ENCODE results near the gene CCNY. TPM values are rescaled to one million over a fixed set of nuclear protein-coding genes. Genes with fewer than 3 reads are reported as not detected.

Gene CCNY
- total RNA-seq, 4 donors from 2014 or later, result 22.4 to 35.1 (median 29.9) TPM

GRCh38 chr10:35594115-35595079, 258.1 kb downstream of the CCNY start:
- H3K27me3 ChIP-seq, result peaks cover 3% of the 10 kb centered on the region
- H3K4me1 ChIP-seq, result no peaks in the 10 kb centered on the region
- no peak for DNase-seq (ENCODE audit: low spot score in 2 of 2)
- H3K4me3 ChIP-seq, result no peak overlapping the region
- 64% methylated on average over 14 of the region's 14 CpGs for WGBS
- H3K27ac ChIP-seq, result no peak overlapping the region
- TF ChIP-seq EP300 (IDR thresholded peaks at IDR 0.05) (no peak), POLR2AphosphoS5 (IDR thresholded peaks at IDR 0.05) (no peak), POLR2A (IDR thresholded peaks at IDR 0.05) (no peak)
- TF ChIP-seq, protein P1, sequence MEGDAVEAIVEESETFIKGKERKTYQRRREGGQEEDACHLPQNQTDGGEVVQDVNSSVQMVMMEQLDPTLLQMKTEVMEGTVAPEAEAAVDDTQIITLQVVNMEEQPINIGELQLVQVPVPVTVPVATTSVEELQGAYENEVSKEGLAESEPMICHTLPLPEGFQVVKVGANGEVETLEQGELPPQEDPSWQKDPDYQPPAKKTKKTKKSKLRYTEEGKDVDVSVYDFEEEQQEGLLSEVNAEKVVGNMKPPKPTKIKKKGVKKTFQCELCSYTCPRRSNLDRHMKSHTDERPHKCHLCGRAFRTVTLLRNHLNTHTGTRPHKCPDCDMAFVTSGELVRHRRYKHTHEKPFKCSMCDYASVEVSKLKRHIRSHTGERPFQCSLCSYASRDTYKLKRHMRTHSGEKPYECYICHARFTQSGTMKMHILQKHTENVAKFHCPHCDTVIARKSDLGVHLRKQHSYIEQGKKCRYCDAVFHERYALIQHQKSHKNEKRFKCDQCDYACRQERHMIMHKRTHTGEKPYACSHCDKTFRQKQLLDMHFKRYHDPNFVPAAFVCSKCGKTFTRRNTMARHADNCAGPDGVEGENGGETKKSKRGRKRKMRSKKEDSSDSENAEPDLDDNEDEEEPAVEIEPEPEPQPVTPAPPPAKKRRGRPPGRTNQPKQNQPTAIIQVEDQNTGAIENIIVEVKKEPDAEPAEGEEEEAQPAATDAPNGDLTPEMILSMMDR (IDR thresholded peaks at IDR 0.05), result no peak
- H3K36me3 ChIP-seq, result no peaks in the 10 kb centered on the region
- H3K9me3 ChIP-seq, result no peaks in the 10 kb centered on the region

- Histone ChIP-seq H3K4me3 (no peak overlapping the region), H3K4me1 (no peaks in the 10 kb centered on the region), H3K9me3 (no peaks in the 10 kb centered on the region), H3K27ac (no peak overlapping the region), H3K36me3 (no peaks in the 10 kb centered on the region), H3K27me3 (peaks cover 5% of the 10 kb centered on the region)
- WGBS, result 44% methylated on average over 3 of the region's 3 CpGs
- DNase-seq (ENCODE audit: low spot score in 2 of 2), result no peak
- TF ChIP-seq POLR2AphosphoS5 (IDR thresholded peaks at IDR 0.05) (no peak), POLR2A (IDR thresholded peaks at IDR 0.05) (no peak), EP300 (IDR thresholded peaks at IDR 0.05) (no peak)
- TF ChIP-seq, protein P1 (IDR thresholded peaks at IDR 0.05), result no peak
Observed at GRCh38 chr10:35595106-35595505, 258.8 kb downstream of the CCNY start.

- peaks cover 18% of the 10 kb centered on the region for H3K27me3 ChIP-seq
- DNase-seq (ENCODE audit: low spot score in 2 of 2), result no peak
- WGBS, result 42% methylated on average over 6 of the region's 6 CpGs
Observed at GRCh38 chr10:35598379-35598778, 262.1 kb downstream of the CCNY start.

GRCh38 chr10:35600193-35600592, 263.9 kb downstream of the CCNY start:
- Histone ChIP-seq H3K4me3 (no peak overlapping the region), H3K27ac (no peak overlapping the region), H3K27me3 (peaks cover 22% of the 10 kb centered on the region), H3K36me3 (no peaks in the 10 kb centered on the region), H3K9me3 (no peaks in the 10 kb centered on the region), H3K4me1 (no peaks in the 10 kb centered on the region)
- 77% methylated on average over 2 of the region's 2 CpGs for WGBS
- no peak for DNase-seq (ENCODE audit: low spot score in 2 of 2)
- TF ChIP-seq, protein P1 (IDR thresholded peaks at IDR 0.05), result no peak
- no peak for TF ChIP-seq EP300 (IDR thresholded peaks at IDR 0.05)
- TF ChIP-seq POLR2A (IDR thresholded peaks at IDR 0.05), result no peak
- TF ChIP-seq POLR2AphosphoS5 (IDR thresholded peaks at IDR 0.05), result no peak

More at GRCh38 chr10:35598379-35598778, 262.1 kb downstream of the CCNY start:
- Histone ChIP-seq H3K27ac (no peak overlapping the region), H3K4me3 (no peak overlapping the region), H3K9me3 (no peaks in the 10 kb centered on the region), H3K36me3 (no peaks in the 10 kb centered on the region), H3K4me1 (no peaks in the 10 kb centered on the region)
- TF ChIP-seq, protein P1 (IDR thresholded peaks at IDR 0.05), result no peak
- TF ChIP-seq POLR2A (IDR thresholded peaks at IDR 0.05), result no peak
- no peak for TF ChIP-seq POLR2AphosphoS5 (IDR thresholded peaks at IDR 0.05)

- Histone ChIP-seq H3K9me3 (no peaks in the 10 kb centered on the region), H3K36me3 (no peaks in the 10 kb centered on the region), H3K4me1 (peaks cover 16% of the 10 kb centered on the region), H3K27me3 (peaks cover 45% of the 10 kb centered on the region), H3K4me3 (no peak within 1 kb of the TSS), H3K27ac (no peak within 1 kb of the TSS)
- no peak for DNase-seq (ENCODE audit: low spot score in 2 of 2)
- TF ChIP-seq EP300 (IDR thresholded peaks at IDR 0.05) (no peak), POLR2AphosphoS5 (IDR thresholded peaks at IDR 0.05) (no peak), POLR2A (IDR thresholded peaks at IDR 0.05) (no peak)
- TF ChIP-seq, protein P1 (IDR thresholded peaks at IDR 0.05), result no peak
- 61% methylated on average over 8 of the region's 8 CpGs for WGBS
Observed at GRCh38 chr10:35605191-35605590, 268.9 kb downstream of the CCNY start, which contains the start of gene GJD4. Gene GJD4 (plus strand): TSS chr10:35605341. CDS start chr10:35605568, 227 bp downstream.

All from suprapubic skin (tissue), 4 donors.